Daoy (cell line): Measurements from ENCODE around the gene KCNJ15. TPM values are rescaled to one million over a fixed set of nuclear protein-coding genes. Genes with fewer than 3 reads are reported as not detected.

ENCODE experiments used
- DNase-seq: peaks from one replicate; pipeline ENCODE4 v3.0.0-alpha.2; 2015; ENCODE audit warnings: low read depth
- total RNA-seq: library from RNA; depleted of rRNA; stranded (reverse); fragments of >200 nt; shearing (Covaris generic); gene quantifications from 2 replicates; pipeline ENCODE4 v1.2.3, GENCODE V29; 2014

Gene KCNJ15
- total RNA-seq, 1 experiment from 2014 or later, result 35.4 TPM

DNA sequence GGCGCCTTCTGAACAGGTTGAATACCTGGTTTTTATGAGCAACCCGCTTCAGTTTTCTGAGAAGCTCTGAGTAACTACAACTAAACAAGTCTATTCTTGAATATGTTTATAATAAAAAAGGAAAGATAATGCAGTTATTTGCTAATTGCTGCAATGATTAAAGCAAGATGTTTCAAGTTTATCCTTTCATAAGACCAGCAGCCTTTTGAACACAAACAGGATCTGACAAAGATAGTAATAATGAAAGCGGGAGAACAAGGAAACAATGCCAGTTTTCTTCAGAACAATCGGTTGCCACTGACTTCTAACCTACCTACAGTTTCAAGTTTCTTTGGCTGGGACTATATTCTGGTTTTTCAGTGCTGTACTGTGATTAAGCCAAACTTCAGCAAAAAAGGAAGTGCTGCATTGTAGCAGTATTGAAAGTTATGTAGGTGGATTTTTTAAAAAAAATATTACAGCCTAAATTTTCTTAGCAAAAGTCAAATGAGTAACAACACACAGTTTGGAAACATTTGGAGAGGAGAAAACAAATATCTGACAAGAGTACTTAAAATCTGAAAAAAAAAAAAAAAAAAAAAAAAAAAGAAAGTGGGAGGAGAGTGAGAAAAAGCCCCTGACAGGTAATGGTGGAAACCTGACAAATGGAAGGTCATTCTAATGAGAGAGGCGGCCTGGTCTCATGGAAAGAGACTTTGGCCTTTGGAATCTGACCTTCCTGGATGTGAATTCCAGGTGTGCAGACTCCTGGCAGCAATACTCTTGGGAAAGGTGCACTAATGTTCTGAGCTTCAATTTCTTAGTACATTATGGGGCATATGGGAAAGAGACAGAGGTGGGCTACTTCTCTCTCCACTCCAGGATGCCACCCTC is 11.4 kb downstream of the KCNJ15 start:
- no peak for DNase-seq

DNA sequence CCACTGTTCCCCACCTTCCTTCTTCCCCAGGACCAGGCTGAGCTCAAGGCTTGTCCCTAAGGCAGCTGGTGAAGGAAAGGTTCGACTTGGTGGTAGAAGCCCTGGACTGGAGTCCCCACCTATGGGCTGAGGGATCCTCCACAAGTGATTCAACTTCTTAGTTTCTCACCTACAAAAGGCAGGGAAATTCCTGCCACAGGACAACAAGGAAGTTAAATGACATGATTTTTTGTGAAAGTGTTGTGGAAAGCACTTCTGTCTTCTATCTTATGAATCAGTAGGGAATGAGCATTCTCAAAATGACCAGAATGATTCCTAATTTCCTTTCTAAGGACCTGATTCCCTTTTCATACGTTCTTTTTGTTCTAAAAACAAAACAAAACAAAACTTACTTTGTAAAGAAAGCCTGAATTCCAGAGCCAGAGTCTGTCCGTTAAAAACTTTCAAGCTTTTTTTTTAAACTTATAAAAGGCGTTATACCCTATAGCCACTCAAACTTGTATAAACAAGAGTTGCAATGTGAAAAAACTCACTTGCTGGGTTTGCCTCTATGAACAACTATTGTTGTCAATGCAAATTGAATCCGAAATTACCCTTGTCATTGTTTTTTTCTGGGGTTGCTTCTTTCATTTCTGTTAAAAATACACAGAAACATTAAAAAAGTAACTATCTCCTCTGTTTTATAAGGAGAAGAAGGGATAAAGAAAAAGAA is 12.2 kb downstream of the KCNJ15 start:
- no peak for DNase-seq

DNA sequence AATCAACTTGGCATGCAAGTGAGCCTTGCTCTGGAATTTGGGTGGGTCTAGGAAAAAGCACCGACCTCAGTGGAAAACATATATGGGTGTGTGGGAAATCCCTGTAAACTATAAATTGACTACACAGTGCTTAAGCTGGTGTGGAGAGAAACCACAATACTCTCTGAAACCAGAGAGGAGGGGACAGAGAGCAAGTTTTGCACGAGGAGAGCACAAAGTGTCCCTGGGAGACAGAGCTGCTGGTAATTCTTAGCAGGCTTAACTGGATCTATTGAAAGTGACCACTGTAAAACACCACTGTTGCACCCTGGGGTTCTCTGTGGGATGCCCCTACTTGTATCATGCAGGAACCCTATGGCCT is 12.8 kb downstream of the KCNJ15 start:
- no peak for DNase-seq

DNA sequence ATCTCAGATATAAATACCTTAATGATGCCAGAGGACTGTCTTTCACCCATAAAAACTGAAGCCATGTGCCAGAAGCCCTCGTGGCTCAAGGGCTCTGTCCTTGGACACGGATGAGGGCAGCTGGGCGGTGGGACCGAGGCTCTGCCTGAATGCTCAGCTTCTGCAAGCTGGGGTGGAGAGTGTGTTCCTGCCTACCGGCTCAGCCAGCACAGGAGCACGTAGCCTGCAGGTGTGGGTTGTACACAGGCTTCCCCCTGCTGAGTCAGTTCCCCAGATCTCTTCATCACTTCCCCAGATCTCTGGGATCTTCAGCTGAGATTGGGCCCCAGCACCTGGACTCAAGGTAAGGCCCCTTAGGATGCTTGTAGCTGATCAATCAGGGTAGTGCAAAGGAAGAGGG is 15.4 kb downstream of the KCNJ15 start:
- DNase-seq, result no peak

DNA sequence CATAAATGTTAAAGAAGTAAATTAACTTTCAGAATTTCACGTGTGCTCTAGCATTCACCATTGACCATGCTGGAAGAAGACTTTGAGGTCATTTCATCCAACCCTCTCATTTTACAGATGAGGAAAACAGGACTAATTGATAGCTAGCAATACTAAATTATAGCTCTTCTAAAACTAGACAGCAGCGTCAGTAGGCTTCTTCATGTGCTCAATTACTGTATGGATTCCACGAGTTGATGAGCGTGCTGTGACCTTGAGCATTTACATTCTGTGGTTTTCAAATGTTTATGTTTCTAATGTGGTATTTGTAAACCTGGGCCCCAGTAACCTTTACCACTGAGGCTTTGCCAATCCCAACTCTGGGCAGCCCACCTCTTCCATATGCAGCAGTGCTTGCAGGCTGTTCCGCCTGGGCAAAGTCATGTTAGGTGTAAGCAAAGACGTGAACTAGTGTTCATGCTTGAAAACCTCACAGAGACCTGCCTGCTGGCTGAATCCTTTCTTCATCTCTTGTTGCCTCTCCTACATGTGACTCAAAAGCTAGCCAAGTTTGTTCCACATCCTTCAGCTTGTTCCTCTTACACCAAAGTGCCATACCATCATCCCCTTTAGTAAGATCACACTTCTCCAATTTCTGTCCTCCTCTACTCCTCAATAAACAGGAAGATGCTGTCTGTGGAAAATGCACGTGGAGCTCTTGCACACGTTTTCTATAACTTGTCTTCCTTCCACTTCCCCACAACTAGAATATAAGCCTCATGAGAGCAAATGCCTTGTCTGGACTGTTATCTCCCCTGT is 17.2 kb downstream of the KCNJ15 start:
- DNase-seq, result peak; percentile 77

DNA sequence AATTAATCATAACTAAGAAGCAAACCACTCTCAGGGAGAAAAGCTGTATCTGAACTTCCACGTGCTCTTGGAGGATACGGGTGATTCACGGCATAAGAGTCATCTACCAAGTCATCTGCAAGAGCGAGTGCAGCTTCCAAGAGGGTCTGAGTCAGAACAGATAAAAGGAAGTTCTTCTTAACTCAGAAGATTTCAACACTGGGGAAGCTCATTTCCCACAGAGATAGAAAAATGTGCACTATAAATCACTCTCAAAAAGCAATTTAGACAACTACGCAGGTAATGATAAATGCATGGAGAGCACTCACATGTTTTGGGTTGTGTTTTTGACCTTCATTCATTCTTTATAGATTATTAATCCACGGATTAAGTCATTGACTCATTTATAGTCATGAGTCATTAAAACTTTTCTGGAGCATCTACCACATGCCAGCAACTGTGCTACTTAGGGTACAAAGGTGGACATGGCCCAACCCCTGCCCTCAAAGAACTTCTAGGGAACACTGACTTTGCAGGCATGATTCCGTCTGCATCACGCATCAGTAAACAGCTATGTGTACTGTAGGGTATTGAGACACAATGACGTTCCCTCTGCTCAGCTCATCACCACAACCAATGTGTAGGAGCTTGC is 20.8 kb downstream of the KCNJ15 start:
- DNase-seq, result peak; percentile 98

DNA sequence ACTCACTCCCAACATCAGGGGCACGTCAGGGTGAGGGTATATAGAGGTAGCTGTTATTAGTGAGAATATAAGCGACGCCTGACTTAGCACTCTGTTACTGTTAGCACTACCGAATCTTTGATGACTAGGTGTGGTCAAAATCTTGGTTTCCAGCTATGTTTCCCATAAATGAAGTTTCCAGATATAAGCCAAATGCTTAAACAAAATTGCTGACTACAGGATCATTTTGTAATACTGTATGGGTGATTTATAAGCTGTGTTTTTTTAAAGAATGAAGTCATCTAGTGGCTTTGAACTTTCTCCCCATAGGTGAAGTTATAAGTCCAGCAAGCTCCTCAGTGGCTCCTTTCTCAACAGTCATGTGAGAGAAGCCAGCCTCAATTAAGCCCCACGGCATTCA is 23.7 kb downstream of the KCNJ15 start:
- no peak for DNase-seq

DNA sequence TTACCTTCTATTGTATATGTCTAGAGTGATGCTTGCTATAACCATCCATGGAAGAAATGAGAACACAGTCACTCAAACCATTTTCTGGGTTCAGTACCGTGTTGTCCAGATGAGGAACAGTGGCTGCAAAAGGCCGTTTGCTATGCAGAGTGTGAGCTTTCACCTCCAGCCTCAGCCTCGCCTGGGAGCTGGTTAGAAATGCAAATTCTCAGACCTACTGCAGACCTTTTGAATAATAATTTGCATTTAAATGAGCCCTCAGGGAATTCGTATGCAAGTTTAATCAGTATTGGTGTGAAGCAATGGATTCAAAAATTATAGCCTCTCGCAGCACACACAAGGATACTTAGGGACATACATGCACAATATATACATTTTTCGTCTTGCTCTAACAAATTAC is 24.1 kb downstream of the KCNJ15 start:
- no peak for DNase-seq

DNA sequence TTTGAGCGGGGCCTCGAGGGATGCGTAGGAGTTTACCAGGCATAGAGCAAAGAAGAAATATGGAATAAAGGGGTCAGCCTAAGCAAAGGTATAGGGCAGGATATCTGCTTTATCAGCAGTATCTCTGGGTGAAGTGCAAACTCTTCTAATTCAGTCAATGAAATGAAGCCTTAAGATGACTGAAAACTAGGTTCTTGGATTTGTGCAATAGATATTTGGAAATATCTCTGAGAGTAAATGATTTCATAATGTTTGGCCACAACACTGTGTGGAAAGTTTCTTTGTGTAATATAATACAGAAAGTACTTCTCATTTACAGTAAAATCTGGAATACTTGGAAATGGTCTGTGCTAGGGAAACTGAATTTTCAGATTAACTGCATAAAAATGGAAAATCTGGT is 26.1 kb downstream of the KCNJ15 start:
- no peak for DNase-seq

DNA sequence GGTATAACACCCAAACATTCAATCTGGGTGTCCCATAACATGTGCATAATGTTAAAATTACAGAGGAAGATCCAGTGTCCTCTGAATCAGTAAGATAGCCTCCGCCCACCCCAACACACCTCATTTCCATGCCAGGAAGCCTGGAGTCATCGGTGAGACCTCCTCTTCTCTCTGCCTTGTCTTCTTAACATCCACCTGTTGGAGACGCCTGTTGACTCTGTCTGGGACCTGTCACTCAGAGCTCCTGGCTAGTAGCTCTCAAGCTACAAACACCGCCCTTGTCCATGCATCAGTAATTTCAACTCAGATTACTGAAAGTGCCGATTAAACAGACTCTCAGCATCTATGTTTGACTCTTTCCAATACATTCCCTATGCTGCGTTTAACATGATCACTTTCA is 27.4 kb downstream of the KCNJ15 start:
- no peak for DNase-seq

DNA sequence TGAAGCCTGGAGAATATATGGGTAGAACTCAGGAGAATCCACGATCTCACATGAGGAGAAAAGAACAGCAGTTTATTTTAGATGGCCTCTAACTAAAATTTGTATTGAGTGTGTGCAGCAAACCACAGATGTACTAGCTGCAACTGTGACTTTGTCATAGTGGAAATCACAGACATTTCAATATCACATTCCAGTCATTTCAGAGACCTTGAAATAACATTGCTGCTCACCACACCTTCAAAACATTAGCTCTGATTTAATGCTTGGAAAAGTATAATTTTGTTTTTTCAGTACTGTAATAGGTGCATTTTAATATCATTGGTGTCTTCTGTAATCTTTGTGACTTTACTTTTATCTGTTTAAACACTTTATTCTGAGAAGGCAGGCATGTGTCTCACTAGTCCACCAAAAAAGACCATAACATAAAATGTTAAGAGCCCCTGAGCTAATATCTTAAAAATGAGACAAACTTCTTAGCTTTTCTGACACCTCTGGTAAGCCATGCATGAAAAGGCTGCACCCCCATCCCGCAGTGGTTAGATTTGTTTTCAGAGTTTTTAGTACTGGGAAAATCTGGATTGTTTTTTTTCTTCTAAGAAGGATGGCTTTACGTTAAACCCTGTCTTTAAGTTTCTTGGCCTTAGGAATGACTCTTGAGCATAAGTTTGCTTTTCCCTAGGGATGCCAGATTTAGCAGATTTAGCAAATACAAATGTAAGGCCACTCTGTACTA is 30.1 kb downstream of the KCNJ15 start:
- DNase-seq, result no peak

DNA sequence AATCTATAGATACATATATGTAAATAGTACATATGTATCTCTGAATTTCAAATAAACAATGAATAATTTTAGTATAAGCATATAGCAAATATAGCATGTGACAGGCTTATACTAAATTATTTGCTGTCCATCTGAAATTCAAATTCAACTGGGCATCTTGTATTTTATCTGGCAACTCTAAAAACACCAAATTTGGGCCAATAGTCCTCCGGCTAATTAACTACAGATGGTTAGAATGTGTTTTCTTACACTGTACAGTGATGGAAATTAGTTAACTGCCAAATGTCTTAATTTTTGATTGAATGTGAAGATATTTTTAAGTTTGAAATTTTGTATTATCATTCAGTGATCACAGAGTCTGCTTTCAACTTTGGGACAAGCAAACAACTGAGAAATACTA is 30.7 kb downstream of the KCNJ15 start:
- DNase-seq, result no peak

DNA sequence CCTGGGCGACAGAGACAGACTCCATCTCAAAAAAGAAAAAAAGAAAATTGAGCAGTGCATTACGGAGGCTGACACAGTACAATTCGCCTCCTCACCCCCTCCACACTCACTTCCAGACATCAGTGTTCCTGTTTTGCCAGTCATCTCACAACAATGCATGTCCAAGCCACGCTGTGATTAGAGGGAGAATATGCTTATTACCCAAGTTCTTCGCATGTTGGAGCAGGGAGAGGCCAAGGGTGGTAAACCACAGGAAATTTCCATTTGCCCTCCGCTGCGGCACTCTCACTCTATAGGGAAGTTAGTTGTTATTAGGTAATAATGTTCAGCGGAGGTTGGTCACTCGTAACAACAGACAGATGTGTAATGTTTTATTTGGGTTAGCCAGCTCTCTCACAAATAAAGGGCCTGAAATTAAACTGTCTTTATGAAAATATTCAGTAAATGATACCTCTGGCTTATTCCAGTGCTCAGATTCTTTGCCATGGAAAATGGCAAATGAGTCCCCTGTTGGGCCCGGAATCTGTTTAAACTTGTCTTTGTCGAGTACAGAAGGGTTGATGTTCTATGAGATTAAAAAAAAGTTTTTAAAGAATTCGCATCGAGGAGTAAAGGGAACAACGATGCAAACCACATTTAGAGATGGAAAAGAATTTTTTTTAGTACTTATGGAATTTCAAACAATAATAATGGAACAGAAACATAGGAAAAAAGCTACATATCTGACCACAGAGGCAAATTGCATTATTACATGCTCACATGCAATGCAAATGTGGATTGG is 33.1 kb downstream of the KCNJ15 start:
- peak; percentile 99 for DNase-seq

DNA sequence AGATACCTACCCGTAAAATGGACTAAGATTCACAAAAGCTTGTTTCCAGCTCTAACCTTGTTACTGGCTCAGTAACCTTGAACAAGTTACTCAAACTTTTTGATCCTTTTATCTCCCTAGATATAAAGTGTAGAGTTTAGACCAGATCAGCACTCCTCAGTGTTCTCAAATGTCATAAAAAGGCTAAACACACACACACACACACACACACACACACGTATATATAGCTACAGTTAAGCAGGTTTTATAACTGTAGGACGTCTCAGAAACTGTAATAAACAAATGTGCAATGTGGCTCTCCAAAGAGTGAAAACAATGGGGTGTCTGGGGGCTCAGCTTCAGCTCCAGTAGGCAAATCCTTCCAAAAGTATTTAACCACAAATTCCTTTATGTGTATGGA is 34.0 kb downstream of the KCNJ15 start:
- no peak for DNase-seq

DNA sequence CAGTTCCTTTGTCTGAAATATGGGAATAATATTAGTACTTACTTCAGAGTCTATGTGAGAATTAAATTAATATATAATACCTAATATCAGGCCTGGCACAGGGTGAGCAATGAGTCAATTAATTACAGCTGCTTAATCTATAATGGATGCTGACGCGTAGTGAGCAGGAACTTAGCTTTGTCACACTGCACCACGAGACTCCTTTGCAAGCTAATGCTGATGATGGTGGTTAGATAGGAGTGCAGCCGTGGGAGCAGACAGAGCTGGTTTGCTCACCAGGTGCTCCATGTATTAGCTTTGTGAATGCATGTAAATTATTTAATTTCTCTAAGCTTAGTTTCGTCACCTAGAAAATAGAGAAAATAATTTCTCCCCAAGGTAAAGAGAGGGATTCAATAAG is 35.1 kb downstream of the KCNJ15 start:
- peak; percentile 70 for DNase-seq

DNA sequence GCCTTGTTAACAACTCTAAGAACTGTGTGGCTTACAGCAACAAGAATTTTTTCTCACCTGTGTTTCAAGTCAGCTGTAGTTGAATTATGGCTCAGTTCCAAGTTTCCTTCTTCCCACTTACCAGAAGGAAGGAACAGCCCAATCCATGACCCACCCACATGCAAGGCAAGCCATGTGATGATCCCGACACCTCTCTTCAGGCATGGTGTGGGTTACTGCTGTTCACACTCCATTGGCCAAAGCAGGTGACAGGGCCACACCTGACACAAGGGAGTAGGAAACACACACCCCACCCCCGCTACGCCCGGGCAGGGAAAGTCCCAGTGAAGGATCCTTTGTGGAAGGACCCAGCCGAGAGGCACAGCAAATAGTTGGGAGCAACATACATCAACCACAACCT is 36.3 kb downstream of the KCNJ15 start:
- DNase-seq, result peak; percentile 46

DNA sequence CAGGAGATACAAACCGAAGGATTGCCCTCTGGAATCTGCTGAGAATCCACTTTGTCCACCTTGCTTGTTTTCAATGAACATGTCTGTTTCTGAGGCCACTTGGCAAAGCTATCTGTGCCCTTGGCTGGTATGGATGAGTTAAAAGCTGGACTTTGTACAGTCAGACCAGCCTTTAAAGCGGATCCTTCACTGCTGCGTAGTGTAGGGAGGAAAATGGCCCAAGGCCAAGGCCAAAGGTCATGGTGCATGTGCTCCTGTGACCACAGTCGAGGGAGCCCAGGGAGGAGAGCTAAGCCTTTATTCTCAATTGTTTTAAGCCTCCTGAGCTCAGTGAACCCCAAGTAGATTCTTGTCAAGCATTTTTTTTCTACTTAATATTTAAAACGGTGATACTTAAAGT is 37.0 kb downstream of the KCNJ15 start:
- no peak for DNase-seq

DNA sequence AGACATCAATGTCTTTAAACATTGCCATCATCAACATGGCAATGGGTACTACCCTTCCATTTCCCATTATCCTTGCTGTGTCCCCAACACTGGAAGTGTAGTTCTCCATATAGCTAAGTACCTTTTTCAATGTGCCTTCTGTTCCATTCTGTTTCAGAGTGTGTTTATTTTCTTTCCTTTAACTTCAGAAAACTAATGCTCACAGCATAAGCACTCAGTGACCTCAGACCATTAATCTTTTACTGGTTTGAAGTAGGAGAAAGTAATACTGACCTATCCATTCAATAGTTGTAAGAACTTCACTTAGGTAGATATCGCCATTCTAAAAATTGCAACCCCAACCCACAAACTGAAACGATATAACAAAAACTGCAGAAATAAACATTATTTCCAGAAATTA is 37.8 kb downstream of the KCNJ15 start:
- DNase-seq, result no peak

DNA sequence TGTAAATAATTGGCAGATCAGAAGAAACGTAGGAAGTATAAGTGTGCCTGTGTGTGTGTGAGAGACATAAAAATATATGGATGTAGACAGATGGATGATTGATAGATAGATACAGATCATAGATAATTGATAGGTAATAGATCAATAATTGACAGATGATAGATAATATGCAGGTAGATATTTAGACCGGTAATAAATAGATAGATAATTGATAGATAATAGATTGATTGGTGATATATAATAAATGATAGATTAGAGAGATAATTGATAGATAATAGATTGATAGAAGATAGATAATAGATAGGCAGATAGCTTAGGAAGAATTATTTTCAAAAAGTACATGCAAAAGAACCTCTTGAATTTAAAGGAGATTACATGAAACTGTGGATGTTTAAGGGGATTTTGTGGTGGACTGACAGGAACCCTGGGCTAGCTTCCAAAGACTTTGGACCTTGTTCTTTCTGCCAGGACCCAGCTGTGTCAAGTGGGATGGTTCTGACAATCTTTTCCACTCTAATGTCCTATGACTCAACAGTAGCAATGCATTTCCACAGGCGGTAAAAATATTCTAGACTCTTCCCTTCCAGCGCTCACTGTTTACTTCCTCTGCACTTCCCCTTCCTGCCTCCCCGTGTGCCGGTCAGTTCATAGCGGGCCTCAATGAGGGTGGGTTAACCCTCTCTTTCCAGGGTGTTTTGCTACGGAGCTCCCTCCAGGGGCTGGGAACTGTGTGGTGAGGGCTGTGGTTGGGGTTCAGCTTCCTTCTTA is 39.4 kb downstream of the KCNJ15 start:
- peak; percentile 54 for DNase-seq

DNA sequence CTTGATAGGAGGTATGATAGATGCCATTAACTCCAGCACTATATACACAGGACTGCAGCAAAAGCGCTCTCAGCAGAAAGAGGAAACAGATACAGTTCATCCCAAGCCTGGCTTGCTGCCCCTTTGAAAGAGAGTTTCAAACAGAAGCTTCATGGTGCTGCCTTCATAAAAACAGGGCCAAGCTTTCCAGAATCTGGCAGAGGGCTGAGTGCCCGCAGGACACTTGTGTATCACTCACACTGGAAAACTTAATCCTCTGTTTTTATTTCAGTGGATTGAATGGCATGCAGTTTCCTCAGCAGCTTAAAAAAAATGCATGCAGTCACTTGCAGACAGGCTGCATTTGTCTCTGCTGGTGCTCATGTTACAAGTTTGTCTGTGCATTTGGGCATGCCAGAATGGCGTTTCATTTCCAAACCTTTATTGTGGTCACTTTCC is 40.4 kb downstream of the KCNJ15 start:
- peak; percentile 83 for DNase-seq
